Hepatocyte (in vitro differentiated cells): ENCODE results near the gene NLK.

Source experiments
- CTCF ChIP-seq: fragments of 200-600 bp; sonication (generic); IDR thresholded peaks from 2 replicates; pipeline ENCODE4 v1.5.1; 2016; ENCODE audit warnings: antibody characterized with exemption, mild to moderate bottlenecking; ENCODE audit not compliant: poor library complexity
- EZH2phosphoT487 ChIP-seq: fragments of 200-600 bp; sonication (generic); IDR thresholded peaks from one replicate; pipeline ENCODE4 v1.6.1; 2018; ENCODE audit warnings: antibody characterized with exemption, mild to moderate bottlenecking, low read depth, moderate library complexity; ENCODE audit not compliant: unreplicated experiment, severe bottlenecking

- TF ChIP-seq CTCF (no peak), EZH2phosphoT487 (no peak)
Measured at GRCh38 chr17:28154214-28154613, 111.7 kb downstream of the NLK start.
